COLO668 (cell line): Measurements from ENCODE around the gene HCST.
A peak's percentile ranks its signal among the peaks of the same experiment; 100 is the strongest.
"Not testable (repeated sequence)": the region's sequence is repeated elsewhere in the genome, so short reads cannot be mapped to it uniquely, and the experiment has no call there.

Experiments
- DNase-seq: peaks from one replicate; lab custom pipeline; 2025; ENCODE audit not compliant: unreplicated experiment; lab: John Stamatoyannopoulos, UW

Gene HCST

GRCh38 chr19:35903550-35904179 lies 1.3 kb downstream of the HCST start:
- DNase-seq, result peak; percentile 69

DNA sequence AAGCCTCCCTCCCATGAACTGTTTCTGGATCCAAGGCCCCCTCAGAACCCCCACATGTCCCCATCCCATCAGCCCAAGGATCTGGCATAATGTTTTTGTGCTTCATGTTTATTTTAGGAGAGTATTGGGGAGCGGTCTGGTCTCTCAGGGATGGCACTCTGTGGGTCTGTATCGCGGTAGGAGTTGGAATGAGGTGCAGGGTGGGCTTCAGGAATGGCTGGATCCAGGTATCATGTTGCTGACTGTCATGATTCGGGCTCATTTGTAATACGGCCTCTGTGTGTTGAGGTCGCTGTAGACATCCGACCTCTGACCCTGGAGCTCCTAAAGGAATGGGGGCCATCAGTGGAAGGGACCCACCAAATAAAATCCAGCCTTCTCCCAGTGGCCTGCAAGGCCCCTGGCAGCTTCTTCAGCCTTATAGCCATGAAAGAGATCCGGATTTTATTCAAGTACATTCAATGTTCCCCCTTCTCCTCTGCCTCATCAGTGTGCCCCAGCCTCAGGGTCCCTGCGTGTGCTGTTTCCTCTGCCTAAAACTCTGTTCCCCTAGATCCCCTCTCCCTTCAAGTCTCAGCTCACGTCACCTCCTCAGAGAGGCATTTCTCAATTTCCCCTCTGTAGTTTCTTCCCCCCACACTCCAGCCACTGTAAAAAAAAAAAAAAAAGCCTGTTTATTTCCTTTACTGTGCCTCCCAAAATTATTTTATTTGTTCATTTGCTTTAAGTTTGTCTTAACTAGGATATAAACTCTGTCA lies 2.2 kb downstream of the HCST start:
- DNase-seq, result no peak

DNA sequence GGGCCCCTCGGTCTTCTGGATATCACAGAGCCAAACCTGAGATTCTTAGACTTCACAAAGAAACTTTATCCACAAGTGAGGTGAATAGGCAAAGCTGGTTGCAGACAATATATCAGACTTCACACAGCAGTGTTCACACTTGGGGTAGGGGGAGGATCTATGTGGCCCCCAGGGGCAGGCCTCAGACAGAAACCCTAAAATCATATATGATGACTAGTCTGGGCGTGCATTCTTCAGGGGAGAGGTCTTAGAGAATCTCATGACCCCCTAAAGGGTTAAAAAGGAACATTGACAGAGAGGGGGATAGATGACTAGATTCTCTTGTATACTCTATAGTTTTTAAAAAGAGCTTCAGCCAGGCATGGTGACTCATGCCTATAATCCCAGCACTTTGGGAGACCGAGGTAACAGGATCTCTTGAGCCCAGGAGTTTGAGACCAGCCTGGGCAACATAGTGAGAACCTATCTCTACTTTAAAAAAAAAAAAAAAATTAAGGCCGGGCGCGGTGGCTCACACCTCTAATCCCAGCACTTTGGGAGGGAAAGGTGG lies 2.9 kb downstream of the HCST start:
- DNase-seq, result no peak

DNA sequence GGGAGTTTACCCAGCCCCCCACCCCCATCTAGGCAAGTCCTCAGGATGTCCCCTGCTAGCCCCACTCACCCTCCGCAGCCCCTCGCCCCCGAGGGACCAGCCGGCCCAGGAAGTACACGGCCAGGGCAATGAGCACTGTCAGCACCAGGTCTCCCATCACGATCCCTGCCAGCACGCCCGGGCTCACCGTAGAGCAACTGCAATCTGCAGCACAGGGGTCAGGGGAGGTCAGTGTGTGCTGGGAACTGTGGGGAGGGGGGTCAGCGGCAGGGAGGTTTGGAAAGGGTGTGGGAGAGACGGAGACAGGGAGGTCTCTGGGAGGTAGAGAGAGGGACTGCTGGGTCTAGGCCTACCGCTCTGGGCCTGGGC lies 5.0 kb downstream of the HCST start:
- DNase-seq, result no peak

DNA sequence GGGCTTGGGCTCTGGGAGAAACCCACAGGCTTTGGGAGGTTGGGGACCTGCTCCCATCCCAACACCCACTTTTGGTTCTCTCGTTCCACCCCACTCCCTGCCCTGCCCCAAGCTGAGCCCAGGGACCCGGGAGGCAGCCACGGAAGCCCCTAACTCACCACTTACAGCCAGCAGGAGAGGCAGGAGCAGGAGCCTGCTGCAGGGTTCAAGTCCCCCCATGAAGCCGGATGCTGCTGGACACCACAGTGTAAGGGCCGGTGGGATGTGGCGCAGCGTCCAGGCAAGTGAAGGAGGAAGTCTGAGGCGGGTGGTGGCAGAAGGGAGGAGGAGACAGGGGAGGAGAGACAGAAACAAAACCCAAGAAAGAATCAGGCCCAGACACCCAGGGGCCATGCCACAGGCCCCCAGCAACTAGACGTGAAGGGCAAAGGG lies 5.7 kb downstream of the HCST start, which contains the start of gene TYROBP:
TYROBP (minus strand) TSS at position 286 of the 432 bp plus-strand sequence; CDS start at position 219, 67 bp downstream.
- DNase-seq, result no peak

DNA sequence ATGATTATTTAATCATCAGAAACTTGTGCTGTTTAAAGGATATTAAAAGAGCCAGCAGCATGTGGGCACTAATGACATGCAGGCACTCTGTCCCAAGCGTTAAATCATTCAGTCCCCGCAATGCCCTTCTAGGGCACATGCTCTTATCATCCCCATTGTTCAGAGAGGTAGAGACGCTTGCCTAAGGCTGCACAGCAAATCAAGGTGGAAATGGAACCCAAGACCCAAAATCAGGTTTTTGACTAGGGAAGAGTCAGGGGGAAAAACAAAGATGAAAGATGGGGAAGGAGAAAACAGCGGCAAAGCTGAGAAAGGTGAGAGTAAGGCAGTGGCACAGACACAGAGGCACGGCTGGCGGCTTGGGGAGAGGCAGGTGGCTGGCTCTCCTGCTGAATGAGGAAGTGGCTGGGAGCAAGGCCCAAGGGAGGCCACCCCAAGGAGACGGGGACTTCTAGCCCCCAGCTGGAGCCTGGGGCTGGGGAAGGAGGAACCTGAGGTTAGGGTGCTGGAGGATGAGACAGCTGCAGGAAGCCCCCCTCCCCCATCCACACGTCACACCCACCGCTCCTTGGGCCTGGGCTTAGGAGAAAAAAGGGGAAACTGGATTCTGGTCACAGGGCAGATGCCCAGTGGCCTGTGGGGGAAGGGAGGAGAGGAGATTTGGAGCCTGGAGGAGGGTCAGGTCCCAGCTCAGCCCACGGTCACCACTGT lies 6.8 kb downstream of the HCST start:
- DNase-seq, result no peak

DNA sequence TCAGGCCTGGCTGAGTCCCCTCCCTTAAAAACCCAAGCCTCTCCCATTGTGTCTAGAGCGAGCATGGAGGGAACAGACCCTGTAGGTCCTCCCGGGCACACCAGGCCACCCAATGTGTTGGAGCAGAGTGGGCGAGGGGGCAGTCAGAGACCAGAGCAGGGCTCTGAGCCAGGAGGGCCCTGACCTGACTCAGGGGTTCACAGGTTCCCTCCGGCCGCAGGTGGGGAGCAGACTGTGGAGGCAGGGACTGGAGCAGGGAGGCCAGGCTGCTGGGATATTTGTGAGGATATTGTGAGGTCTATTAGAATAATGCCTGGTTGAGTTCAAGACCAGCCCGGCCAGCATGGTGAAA lies 7.3 kb downstream of the HCST start:
- no peak for DNase-seq

GRCh38 chr19:35910355-35910754 lies 8.0 kb downstream of the HCST start:
- not testable (repeated sequence) for DNase-seq

DNA sequence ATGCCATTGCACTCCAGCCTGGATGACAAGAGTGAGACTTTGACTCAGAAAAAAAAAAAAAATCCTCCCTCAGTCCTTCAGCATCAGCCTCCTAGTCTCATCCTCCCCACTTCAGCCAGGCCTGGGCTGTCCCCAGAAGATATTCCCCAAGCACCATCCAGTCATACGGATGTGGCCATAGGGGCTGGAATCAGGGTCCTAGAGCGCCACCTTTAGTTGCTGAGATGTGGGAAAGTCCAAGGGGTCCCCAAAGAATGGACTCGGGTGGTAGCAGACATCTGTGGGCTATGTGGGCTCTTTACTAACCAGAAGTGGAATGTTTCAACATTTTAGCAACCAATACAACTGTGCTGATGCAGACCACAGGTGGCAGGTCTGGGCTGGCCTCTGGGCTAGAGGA lies 8.8 kb downstream of the HCST start:
- no peak for DNase-seq

- no peak for DNase-seq
Measured at GRCh38 chr19:35911790-35912189, 9.5 kb downstream of the HCST start.

- no peak for DNase-seq
Measured at GRCh38 chr19:35913589-35913988, 11.3 kb downstream of the HCST start.

DNA sequence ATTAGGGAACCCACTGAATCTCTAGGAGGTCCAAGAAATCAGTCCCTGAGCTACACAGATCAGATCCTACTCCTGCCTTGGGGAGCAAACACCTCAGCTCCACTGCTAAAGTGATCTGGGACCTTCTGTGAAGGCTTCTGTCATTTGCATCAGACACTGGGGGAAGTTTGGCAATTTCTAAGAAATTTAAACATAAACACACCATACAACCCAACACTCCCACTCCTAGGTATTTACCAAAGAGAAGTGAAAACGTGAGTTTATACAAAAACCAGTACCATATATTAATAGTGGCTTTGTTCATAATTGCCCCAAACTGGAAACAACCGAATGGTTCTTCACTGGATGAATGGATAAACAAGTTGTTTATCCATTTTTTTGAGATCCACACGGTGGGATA lies 13.1 kb downstream of the HCST start:
- no peak for DNase-seq

DNA sequence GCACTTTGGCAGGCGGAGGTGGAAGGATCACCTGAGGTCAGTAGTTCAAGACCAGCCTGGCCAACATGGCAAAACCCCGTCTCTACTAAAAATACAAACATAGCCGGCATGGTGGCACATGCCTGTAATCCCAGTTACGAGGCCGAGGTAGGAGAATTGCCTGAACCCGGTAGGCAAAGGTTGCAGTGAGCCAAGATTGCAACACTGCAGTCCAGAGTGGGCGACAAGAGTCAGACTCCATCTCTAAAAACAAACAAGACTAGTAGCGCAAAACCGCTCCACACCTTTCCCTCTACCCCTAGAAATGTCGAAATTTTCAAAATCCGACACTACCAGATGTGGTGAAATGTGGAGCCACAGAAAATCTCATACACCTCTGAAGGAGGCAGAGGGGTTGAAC lies 17.0 kb downstream of the HCST start:
- no peak for DNase-seq

DNA sequence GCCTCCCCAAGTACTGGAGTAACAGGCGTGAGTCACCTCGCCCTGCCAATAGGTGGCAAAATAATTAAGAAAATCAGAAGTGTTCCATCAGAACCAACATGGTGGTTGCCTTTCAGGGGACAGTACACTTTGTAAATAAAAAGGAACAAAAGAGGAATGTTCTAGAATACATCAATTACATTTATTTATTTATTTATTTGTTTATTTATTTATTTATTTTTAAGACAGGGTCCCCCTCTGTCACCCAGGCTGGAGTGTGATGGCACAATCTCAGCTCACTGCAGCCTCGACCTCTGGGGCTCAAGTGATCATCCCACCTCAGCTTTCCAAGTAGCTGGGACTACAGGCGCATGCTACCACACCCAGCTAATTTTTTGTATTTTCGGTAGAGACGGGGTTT lies 18.7 kb downstream of the HCST start:
- no peak for DNase-seq

DNA sequence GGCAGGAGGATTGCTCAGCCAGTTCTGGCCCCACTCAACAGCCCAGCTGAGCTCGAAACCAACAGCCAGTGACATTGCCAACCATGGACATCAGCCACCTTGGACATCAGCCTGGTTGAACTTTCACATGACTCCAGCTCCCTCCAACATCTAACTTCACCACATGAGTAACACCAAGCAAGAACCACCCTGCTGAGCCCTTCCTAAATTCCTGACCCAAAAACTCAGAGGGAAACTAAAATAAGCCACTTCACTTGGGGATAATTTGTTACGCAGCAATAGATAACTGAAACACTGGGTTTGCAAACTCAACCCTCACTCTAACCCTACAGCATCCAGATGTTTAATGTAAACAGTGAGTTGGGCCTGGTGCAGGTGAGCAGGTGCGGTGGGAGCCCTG lies 23.2 kb downstream of the HCST start:
- DNase-seq, result no peak

DNA sequence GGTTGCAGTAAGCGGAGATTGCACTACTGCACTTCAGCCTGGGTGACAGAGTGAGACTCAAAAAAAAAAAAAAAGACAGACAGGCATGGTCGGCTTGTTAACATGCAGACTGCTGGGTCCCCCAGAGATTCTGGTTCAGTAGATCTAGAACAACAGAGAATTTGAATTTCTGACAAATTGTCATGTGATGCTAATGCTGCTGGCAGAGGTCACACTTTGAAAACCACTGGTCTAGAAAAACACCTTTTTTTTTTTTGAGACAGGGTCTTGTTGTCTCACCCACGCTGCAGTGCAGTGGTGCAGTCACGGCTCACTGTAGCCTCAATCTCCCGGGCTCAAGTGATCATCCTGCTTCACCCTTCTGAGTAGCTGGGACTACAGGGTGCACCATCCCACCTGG lies 26.2 kb downstream of the HCST start:
- DNase-seq, result no peak

- no peak for DNase-seq
Measured at GRCh38 chr19:35929876-35930275, 27.5 kb downstream of the HCST start.

GRCh38 chr19:35931161-35931873 lies 29.0 kb downstream of the HCST start:
- peak; percentile 99 for DNase-seq

DNA sequence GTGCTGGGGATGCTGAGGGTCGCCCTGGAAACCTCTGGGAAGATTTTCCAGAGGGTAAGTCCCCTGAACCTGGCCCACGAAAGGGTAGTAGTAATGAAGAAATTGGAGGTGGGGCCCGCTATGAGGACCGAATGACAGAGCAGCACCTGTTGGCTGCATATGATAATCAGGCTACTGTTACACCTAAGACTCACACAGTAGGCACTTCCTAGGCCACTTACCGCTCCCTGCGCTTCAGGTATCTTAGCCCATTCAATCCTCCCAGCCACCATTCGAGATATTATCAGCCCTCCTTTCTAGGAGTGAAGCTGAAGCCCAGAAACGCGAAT lies 29.5 kb downstream of the HCST start:
- DNase-seq, result no peak

DNA sequence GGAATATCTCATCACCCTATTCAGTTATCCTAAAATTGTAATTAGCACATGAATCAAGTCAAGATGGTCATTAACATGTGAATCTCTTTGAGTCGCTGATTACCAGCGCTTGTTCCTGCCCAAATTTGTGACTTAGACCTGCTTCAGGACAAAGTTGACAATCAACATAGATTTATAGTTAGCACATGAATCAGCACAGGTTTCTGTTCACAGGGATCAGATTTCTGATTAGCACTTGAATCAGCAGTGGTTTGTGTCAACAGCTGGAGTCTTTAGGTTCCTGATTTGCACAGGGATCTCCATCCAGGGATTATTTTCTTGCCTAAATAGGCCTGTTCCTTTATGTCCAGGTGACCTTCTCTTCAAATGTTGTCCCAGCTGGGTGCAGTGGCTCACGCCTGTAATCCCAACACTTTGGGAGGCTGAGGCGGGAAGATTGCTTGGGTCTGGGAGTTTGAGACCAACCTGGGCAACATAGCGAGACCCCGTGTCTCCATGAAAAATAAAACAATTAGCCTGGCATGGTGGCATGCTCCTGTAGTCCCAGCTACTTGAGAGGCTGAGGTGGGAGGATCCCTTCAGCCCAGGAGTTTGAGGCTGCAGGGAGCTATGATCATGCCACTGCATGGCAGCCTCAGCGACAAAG lies 30.1 kb downstream of the HCST start:
- peak; percentile 21 for DNase-seq
